ENCODE measurements around the gene IL1A.
"Not testable (repeated sequence)": the region's sequence is repeated elsewhere in the genome, so short reads cannot be mapped to it uniquely, and the experiment has no call there.

IL1A gene, protein sequence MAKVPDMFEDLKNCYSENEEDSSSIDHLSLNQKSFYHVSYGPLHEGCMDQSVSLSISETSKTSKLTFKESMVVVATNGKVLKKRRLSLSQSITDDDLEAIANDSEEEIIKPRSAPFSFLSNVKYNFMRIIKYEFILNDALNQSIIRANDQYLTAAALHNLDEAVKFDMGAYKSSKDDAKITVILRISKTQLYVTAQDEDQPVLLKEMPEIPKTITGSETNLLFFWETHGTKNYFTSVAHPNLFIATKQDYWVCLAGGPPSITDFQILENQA

DNA sequence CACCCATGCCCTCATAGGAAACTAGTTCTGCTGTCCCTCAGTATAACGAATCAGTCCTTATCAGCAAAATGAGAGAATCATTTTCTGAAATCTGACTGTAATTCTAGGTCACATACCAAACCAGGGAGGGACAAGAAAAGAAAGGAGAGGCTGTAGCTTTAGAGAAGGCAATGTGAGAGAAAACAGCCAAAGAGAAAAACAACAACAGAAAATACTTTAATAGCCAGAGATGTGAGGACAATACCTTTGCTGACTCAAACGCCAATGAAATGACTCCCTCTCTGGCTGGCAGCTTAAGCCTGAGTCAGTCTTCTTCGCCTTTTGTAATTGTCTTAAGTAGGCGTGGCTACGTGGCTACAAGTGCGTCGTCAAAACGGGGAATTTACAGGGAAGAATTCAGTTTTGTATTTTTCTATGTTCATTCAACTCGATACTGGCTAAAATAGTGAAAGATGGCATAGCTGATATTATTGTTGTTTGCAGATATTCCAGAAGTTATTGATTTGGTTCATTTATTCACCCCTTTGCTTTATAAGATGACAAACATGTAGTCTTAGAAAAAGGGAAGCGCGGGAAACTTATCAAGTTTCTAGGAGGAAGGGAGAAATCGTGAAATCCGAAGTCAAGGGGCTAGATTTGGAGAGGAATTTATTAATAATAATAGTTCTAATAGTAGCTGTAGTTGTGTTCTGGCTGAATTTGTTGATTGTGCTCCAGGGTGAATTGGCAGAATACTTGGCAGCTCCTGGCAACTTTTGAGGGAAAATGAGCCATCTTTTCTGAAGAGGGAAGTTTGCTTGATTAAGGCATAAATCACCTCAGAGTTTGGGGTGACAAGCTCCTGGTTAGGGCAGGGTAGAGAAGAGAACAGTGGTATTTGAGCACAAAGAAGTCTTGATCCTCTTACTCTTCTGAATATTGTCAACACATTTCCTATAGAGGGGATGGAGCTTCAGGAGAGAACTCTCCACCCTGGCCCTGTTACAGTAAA lies at the start of gene IL1A:
IL1A (minus strand) TSS at position 295 of the 991 bp plus-strand sequence. CDS start 723 bp downstream, outside the sequence.
- peak; percentile 2 for DNase-seq

GRCh38 chr2:112833976-112834375 lies 49.7 kb upstream of the IL1A start:
- DNase-seq: no peak

- DNase-seq: not testable (repeated sequence)
Measured at GRCh38 chr2:112833639-112833931, 49.3 kb upstream of the IL1A start.

- no peak for DNase-seq
Measured at GRCh38 chr2:112832841-112833638, 48.7 kb upstream of the IL1A start.

GRCh38 chr2:112831946-112832840 lies 47.9 kb upstream of the IL1A start:
- DNase-seq: no peak

GRCh38 chr2:112831513-112831845 lies 47.2 kb upstream of the IL1A start:
- no peak for DNase-seq

GRCh38 chr2:112830682-112831512 lies 46.6 kb upstream of the IL1A start:
- DNase-seq: no peak

DNA sequence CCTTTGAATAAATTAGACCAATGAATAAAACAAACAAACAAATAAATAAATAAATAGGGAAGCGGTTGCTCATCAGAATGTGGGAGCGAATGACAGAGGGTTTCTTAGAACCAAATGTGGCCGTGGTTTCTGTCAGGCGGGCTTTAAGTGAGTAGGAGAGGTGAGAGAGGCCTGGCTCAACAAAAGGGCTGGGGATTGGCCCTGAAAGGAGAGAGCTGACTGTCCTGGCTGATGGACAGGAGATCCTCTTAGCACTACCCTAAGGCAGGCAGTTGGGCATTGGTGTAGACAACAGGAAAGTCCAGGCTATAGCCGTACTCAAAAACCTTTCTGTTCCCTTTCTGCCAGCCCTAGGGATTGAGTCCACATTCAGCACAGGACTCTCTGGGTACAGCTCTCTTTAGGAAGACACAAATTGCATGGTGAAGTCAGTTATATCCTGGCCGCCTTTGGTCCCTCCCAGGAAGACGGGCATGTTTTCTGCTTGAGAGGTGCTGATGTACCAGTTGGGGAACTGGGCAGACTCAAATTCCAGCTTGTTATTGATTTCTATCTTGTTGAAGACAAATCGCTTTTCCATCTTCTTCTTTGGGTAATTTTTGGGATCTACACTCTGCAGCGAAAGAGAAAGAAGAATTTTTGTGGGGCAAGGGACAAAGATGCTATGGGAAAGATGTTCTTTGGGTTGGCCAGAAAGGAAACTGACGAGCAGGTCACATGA lies 45.8 kb upstream of the IL1A start:
- no peak for DNase-seq

- no peak for DNase-seq
Measured at GRCh38 chr2:112829101-112829960, 45.0 kb upstream of the IL1A start.

DNA sequence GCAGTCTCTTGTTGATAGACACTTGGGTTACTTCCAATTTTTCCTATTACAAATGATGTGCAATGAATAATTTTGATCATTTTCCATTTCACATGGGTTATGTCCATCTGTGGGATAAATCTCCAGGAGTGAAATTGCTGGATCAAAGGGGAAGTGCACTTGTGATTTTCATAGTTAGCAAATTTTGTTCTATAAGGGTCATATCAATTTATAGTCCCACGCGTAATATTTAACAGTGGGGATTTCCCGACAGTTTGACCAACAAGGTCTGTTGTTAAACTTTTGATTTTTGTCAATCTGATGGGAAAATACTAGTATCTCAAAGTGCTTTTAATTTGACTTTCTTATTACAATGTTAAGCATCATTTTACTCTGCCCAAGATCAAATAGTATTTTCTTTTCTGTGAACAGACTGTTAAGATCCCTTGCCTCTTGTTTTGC lies 44.0 kb upstream of the IL1A start:
- DNase-seq: no peak

DNA sequence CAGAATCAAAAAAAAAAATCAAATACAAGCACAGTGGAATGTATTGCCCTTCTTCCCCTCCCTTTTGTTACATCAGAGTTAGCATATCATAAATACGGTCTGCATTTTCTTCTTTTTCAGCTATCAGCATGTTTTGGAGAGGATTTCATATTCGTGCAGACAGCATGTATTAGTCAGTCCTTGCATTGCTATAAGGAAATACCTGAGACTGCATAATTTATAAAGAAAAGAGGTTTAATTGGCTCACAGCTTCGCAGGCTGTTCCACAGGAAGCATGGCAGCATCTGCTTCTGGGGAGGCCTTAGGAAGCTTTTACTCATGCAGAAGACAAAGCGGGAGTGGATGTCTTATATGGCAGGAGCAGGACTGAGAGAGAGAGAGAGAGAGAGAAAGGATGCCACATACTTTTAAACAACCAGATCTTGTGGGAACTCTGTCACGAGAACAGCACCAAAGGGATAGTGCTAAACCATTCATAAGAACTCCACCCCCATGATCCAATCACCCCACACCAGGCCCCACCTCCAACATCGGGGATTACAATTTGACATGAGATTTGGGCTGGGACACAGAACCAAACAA lies 43.4 kb upstream of the IL1A start:
- DNase-seq: no peak

DNA sequence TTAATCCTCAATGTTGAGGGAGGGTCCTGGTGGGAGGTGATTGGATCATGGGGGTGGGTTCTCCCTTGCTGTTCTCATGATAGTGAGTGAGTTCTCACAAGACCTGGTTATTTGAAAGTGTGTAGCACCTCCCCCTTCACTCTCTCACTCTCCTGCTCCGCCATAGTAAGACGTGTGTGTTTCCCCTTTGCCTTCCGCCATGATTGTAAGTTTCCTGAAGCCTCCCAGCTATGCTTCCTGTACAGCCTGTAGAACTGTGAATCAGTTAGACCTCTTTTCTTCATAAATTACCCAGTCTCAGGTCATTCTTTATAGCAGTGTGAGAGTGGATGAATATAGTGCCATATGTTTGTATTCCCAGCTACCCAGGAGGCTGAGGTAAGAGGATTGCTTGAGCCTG lies 42.7 kb upstream of the IL1A start:
- DNase-seq: no peak

- no peak for DNase-seq
Measured at GRCh38 chr2:112825706-112826105, 41.4 kb upstream of the IL1A start.

GRCh38 chr2:112824694-112825085 lies 40.4 kb upstream of the IL1A start:
- DNase-seq: no peak

GRCh38 chr2:112821682-112822081 lies 37.4 kb upstream of the IL1A start:
- DNase-seq: no peak

- peak; percentile 31 for DNase-seq
Measured at GRCh38 chr2:112821142-112821541, 36.8 kb upstream of the IL1A start.

GRCh38 chr2:112820343-112820742 lies 36.0 kb upstream of the IL1A start:
- no peak for DNase-seq

GRCh38 chr2:112819081-112819480 lies 34.8 kb upstream of the IL1A start:
- no peak for DNase-seq
